H1 (cell line): Measurements from ENCODE around the gene DNLZ. TPM values are rescaled to one million over a fixed set of nuclear protein-coding genes. Genes with fewer than 3 reads are reported as not detected.

ENCODE experiments used
- CTCF ChIA-PET: fragments of 300-600 bp; sonication (Branson Sonifier 250); formaldehyde crosslinking; loops from one replicate; lab custom pipeline; 2021; ENCODE audit not compliant: partially characterized antibody; lab: Charles Lee
- POLR2A ChIA-PET: fragments of 300-600 bp; sonication (Branson Sonifier 250); formaldehyde crosslinking; loops from one replicate; lab custom pipeline; 2021; ENCODE audit warnings: inconsistent platforms; ENCODE audit not compliant: partially characterized antibody; lab: Charles Lee
- DNase-seq, 2 experiments: peaks; one replicate each; pipeline versions ENCODE4 v3.0.0 to v3.0.0-alpha.2; 2010 to 2022; ENCODE audit warnings: low spot score in 2 of 2, low read depth in 1 of 2, mixed read lengths in 1 of 2
- FAIRE-seq: peaks from 2 replicates; lab custom pipeline; 2011; peaks lifted over from hg19 to GRCh38; lab: Jason Lieb, UNC
- H2AFZ ChIP-seq: 2 replicates; pipeline ENCODE4 v1.8.1; 2012; ENCODE audit warnings: low read length, inconsistent platforms
- H2AK5ac ChIP-seq: 2 replicates; pipeline ENCODE4 v1.6.1; 2013; ENCODE audit warnings: low read depth, low read length
- H2BK120ac ChIP-seq: replicated peaks from 2 replicates; pipeline ENCODE3; 2013; ENCODE audit warnings: low read depth, low read length, inconsistent platforms
- H2BK12ac ChIP-seq: 2 replicates; pipeline ENCODE4 v1.6.1; 2013; ENCODE audit warnings: low read depth, low read length
- H2BK15ac ChIP-seq: 2 replicates; pipeline ENCODE4 v1.6.1; 2013; ENCODE audit warnings: low read length
- H2BK20ac ChIP-seq: 2 replicates; pipeline ENCODE4 v1.6.1; 2013; ENCODE audit warnings: low read length
- H2BK5ac ChIP-seq: 2 replicates; pipeline ENCODE4 v1.6.1; 2013; ENCODE audit warnings: low read depth, low read length
- H3K14ac ChIP-seq: 2 replicates; pipeline ENCODE4 v1.6.1; 2013; ENCODE audit warnings: inconsistent platforms; ENCODE audit not compliant: insufficient read length
- H3K18ac ChIP-seq: 2 replicates; pipeline ENCODE4 v1.6.1; 2013; ENCODE audit warnings: low read length; ENCODE audit errors: extremely low read depth
- H3K23ac ChIP-seq: 2 replicates; pipeline ENCODE4 v1.6.1; 2013; ENCODE audit warnings: inconsistent platforms; ENCODE audit not compliant: insufficient read length
- H3K23me2 ChIP-seq: 2 replicates; pipeline ENCODE4 v1.6.1; 2013; ENCODE audit warnings: low read depth, low read length
- H3K27ac ChIP-seq: 2 replicates; pipeline ENCODE4 v1.6.1; 2011; ENCODE audit warnings: low read depth, low read length, inconsistent platforms
- H3K27me3 ChIP-seq, 4 experiments: replicated peaks in 1 of 4; 1 replicate in 1 of 4; 2 replicates in 3 of 4; pipeline versions ENCODE4 v1.6.1 to v1.8.1; 2011 to 2013; ENCODE audit warnings: low read length in 3 of 4, mild to moderate bottlenecking in 3 of 4, inconsistent platforms in 2 of 4, mixed read lengths in 2 of 4, moderate library complexity in 1 of 4; ENCODE audit not compliant: control insufficient read depth in 3 of 4, insufficient read depth in 3 of 4; ENCODE audit errors: extremely low read depth in 1 of 4
- H3K36me3 ChIP-seq, 4 experiments: 2 replicates each; pipeline versions ENCODE4 v1.6.1 to v1.8.1; 2011 to 2013; ENCODE audit warnings: mild to moderate bottlenecking in 4 of 4, low read length in 3 of 4, moderate library complexity in 2 of 4, control low read depth in 1 of 4, inconsistent platforms in 1 of 4; ENCODE audit not compliant: insufficient read depth in 4 of 4, control insufficient read depth in 2 of 4
- H3K4ac ChIP-seq: replicated peaks from 2 replicates; pipeline ENCODE3; 2013; ENCODE audit warnings: low read length, low read depth, mixed read lengths, inconsistent platforms; ENCODE audit not compliant: insufficient read length
- H3K4me1 ChIP-seq, 4 experiments: replicated peaks in 1 of 4; 1 replicate in 1 of 4; 2 replicates in 3 of 4; pipeline versions ENCODE4 v1.6.1 to v1.8.1; 2011 to 2013; ENCODE audit warnings: low read length in 3 of 4, inconsistent platforms in 2 of 4, mixed read lengths in 1 of 4; ENCODE audit not compliant: insufficient read depth in 4 of 4, control insufficient read depth in 3 of 4
- H3K4me2 ChIP-seq, 2 experiments: 2 replicates each; pipeline versions ENCODE4 v1.6.1 to v1.8.1; 2011 to 2013; ENCODE audit warnings: low read depth in 2 of 2, low read length in 2 of 2, control low read depth in 1 of 2, inconsistent platforms in 1 of 2, mild to moderate bottlenecking in 1 of 2; ENCODE audit not compliant: insufficient read depth in 1 of 2
- H3K4me3 ChIP-seq, 4 experiments: fragments of 200-600, 300-600 bp in 1 of 4; sonication (generic), shearing (Covaris generic), sonication (Bioruptor Twin) in 1 of 4; 2 replicates each; pipeline versions ENCODE4 v1.5.1 to v1.8.1; 2011 to 2016; ENCODE audit warnings: low read length in 4 of 4, low read depth in 3 of 4, control low read depth in 2 of 4, inconsistent platforms in 2 of 4, mild to moderate bottlenecking in 2 of 4, mixed read lengths in 1 of 4, moderate library complexity in 1 of 4; ENCODE audit not compliant: insufficient read depth in 2 of 4; ENCODE audit errors: extremely low read depth in 1 of 4
- H3K56ac ChIP-seq: replicated peaks from 2 replicates; pipeline ENCODE3; 2013; ENCODE audit warnings: low read depth, mild to moderate bottlenecking, mixed read lengths, low read length, inconsistent platforms; ENCODE audit not compliant: insufficient read length
- H3K79me1 ChIP-seq: 2 replicates; pipeline ENCODE4 v1.6.1; 2013; ENCODE audit warnings: low read depth, low read length, control low read depth
- H3K79me2 ChIP-seq, 2 experiments: 2 replicates each; pipeline versions ENCODE4 v1.6.1 to v1.8.1; 2012 to 2013; ENCODE audit warnings: low read length in 2 of 2, mild to moderate bottlenecking in 2 of 2, inconsistent platforms in 1 of 2; ENCODE audit not compliant: insufficient read depth in 2 of 2, control insufficient read depth in 1 of 2
- H3K9ac ChIP-seq, 4 experiments: replicated peaks in 1 of 4; 1 replicate in 1 of 4; 2 replicates in 3 of 4; pipeline versions ENCODE4 v1.6.1 to v1.8.1; 2011 to 2013; ENCODE audit warnings: low read depth in 3 of 4, low read length in 3 of 4, control low read depth in 2 of 4, mild to moderate bottlenecking in 2 of 4, moderate library complexity in 2 of 4, inconsistent platforms in 1 of 4; ENCODE audit errors: extremely low read depth in 1 of 4
- H3K9me3 ChIP-seq, 2 experiments: 2 replicates each; pipeline versions ENCODE4 v1.6.1 to v1.8.1; 2012 to 2013; ENCODE audit warnings: mild to moderate bottlenecking in 2 of 2, moderate library complexity in 2 of 2, control low read depth in 1 of 2, inconsistent platforms in 1 of 2, low read depth in 1 of 2, low read length in 1 of 2, mixed read lengths in 1 of 2; ENCODE audit not compliant: insufficient read depth in 2 of 2
- H4K20me1 ChIP-seq, 2 experiments: replicated peaks in 1 of 2; 2 replicates each; pipeline versions ENCODE3 to v1.8.1; 2011 to 2013; ENCODE audit warnings: inconsistent platforms in 2 of 2, low read length in 2 of 2, mild to moderate bottlenecking in 1 of 2; ENCODE audit not compliant: insufficient read depth in 2 of 2, control insufficient read depth in 1 of 2
- H4K5ac ChIP-seq: 2 replicates; pipeline ENCODE4 v1.6.1; 2013; ENCODE audit warnings: low read length, low read depth, mixed read lengths, inconsistent platforms; ENCODE audit not compliant: insufficient read length
- H4K8ac ChIP-seq: 2 replicates; pipeline ENCODE4 v1.8.0; 2013; ENCODE audit warnings: mild to moderate bottlenecking, moderate library complexity, low read length, inconsistent platforms; ENCODE audit not compliant: insufficient read depth; ENCODE audit errors: extremely low read depth
- H4K91ac ChIP-seq: replicated peaks from 2 replicates; pipeline ENCODE3; 2013; ENCODE audit warnings: low read length, mixed read lengths, inconsistent platforms; ENCODE audit not compliant: insufficient read length
- EZH2 ChIP-seq: fragments of 200-600 bp; sonication (generic); IDR thresholded peaks from 2 replicates; pipeline ENCODE4 v1.7.1; 2012; ENCODE audit warnings: low read depth, mild to moderate bottlenecking, moderate library complexity, low read length, inconsistent platforms; ENCODE audit not compliant: severe bottlenecking
- HDAC6 ChIP-seq: IDR thresholded peaks from one replicate; pipeline ENCODE4 v1.7.1; 2012; ENCODE audit warnings: low read depth, mild to moderate bottlenecking, inconsistent platforms, low read length, moderate library complexity
- JUND ChIP-seq: IDR thresholded peaks from 2 replicates; pipeline ENCODE4 v1.6.1; 2011; ENCODE audit warnings: mild to moderate bottlenecking, improper control_type of control experiment, low read length
- NRF1 ChIP-seq: IDR thresholded peaks from 2 replicates; pipeline ENCODE4 v1.6.1; 2011; ENCODE audit warnings: mild to moderate bottlenecking, low read depth, low read length, improper control_type of control experiment
- SUZ12 ChIP-seq: fragments of 200-600 bp; sonication (generic); IDR thresholded peaks from 2 replicates; pipeline ENCODE4 v1.6.1; 2012; ENCODE audit warnings: mild to moderate bottlenecking, inconsistent platforms, low read length, moderate library complexity, mixed read lengths
- TAF1 ChIP-seq: IDR thresholded peaks from 2 replicates; pipeline ENCODE4 v1.6.1; 2011; ENCODE audit warnings: mild to moderate bottlenecking, low read depth, low read length
- WGBS, 2 experiments: shearing (Covaris generic) in 1 of 2; methylation state at CpG; one replicate each; pipeline versions ENCODE4 v1.1.6 to v1.1.7; 2013 to 2015; ENCODE audit warnings: low lambda C conversion rate in 2 of 2, mixed read lengths in 2 of 2, inconsistent platforms in 1 of 2, low coverage in 1 of 2, missing lambda C conversion rate in 1 of 2; ENCODE audit not compliant: insufficient replicate concordance in 2 of 2, insufficient coverage in 1 of 2, insufficient read length in 1 of 2; ENCODE audit errors: extremely low coverage in 1 of 2, missing lambda C conversion rate in 1 of 2; 5-methylcytosine and 5-hydroxymethylcytosine counted together
- polyA plus RNA-seq, 7 experiments: library from polyadenylated mRNA; depleted of rRNA in 3 of 7; stranded (reverse) in 5 of 7; unstranded in 2 of 7; fragments of >200 nt in 5 of 7; fragments of 200-250 nt in 2 of 7; gene quantifications; 1 replicate in 5 of 7; 2 replicates in 1 of 7; 4 replicates in 1 of 7; pipeline versions ENCODE4 v1.2.1 to v1.2.3, GENCODE V29; 2011 to 2013; ENCODE audit warnings: missing spikeins in 2 of 7, mixed read lengths in 2 of 7
- total RNA-seq: library from RNA; stranded (reverse); fragmentation: NEBNext Ultra II Directional; extraction: Animal tissue kit (Norgen Biotek cat#: 25700); gene quantifications from 2 replicates; pipeline ENCODE4 v1.2.1, GENCODE V29; 2021
- TF ChIP-seq, protein P1 (sequence below): IDR thresholded peaks from 2 replicates; pipeline ENCODE4 v1.6.1; 2012; ENCODE audit warnings: inconsistent platforms

Gene DNLZ
- total and polyA plus RNA-seq, 2 of the 8 experiments (the other 6 are each of a cell fraction or from before 2014, with no cell fraction given): 11.6 to 17.9 TPM

DNA sequence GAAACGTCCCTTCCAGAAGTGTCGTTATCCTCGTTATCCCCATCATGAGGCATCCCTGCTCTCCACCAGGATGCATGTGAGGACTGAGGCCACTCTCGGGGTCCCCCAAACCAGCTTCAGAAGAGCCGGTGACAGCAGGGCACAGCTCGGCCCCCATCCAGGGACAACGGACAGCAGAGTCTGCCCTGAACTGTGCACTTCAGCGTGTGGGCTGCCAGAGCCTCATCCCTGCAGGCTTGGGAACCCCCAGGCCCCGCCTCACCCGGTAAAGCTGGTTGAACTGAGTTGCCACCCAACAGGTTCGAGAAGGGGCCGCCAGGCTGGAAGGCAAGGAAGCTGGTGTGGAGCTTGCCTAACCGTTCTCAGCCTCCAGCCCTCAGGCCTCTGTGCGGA is 10.6 kb upstream of the DNLZ start:
- Histone ChIP-seq H2BK12ac (no peak overlapping the region), H2BK20ac (no peak overlapping the region), H3K4me2 (no peak overlapping the region), H3K9ac (no peak overlapping the region), H3K79me1 (no peaks in the 10 kb centered on the region), H4K20me1 (peaks cover 5 to 8% of the 10 kb centered on the region in 2 experiments), H3K9me3 (no peaks in the 10 kb centered on the region), H3K14ac (no peak overlapping the region), H4K5ac (no peak overlapping the region), H3K79me2 (no peaks in the 10 kb centered on the region), H2BK15ac (no peak overlapping the region), H4K8ac (no peak overlapping the region), H3K36me3 (peaks cover 0 to 11% (median under 1%) of the 10 kb centered on the region in 4 experiments; a peak in 5 of 8 replicates), H3K27me3 (no peaks in the 10 kb centered on the region), H3K23me2 (no peaks in the 10 kb centered on the region), H3K4ac (no peak overlapping the region), H3K4me1 (no peaks in the 10 kb centered on the region), H2AFZ (no peak overlapping the region), H3K23ac (no peak overlapping the region), H3K27ac (no peak overlapping the region), H4K91ac (no peak overlapping the region), H2BK5ac (no peak overlapping the region; the same call in 1 of the 2 replicates), H3K18ac (no peak overlapping the region), H3K4me3 (no peak overlapping the region), H2BK120ac (no peak overlapping the region), H3K56ac (no peak overlapping the region), H2AK5ac (no peak overlapping the region)
- POLR2A ChIA-PET: interaction anchor here (0.9 to 7.2 kb wide), 16 partner anchors 8 to 130 kb away, joined by 3 to 43 read pairs (median 6); partner anchors contain the start of genes DNLZ and SNAPC4
- DNase-seq: no peak
- no peak for FAIRE-seq
- TF ChIP-seq SUZ12 (no peak), HDAC6 (no peak), EZH2 (no peak), TAF1 (no peak), JUND (no peak), NRF1 (no peak)
- TF ChIP-seq, protein P1, sequence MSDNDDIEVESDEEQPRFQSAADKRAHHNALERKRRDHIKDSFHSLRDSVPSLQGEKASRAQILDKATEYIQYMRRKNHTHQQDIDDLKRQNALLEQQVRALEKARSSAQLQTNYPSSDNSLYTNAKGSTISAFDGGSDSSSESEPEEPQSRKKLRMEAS: no peak
- CTCF ChIA-PET: interaction anchor here (0.6 to 1.9 kb wide), 13 partner anchors 8 to 361 kb away, joined by 3 to 8 read pairs (median 3); partner anchors contain the start of gene DNLZ
- WGBS, 2 experiments: 98% methylated on average over 12 of the region's 14 CpGs; no CpG with 5 or more reads in 1 of the 2 experiments
